Endothelial cell of umbilical vein (primary cell): ENCODE measurements around the gene DRD4.

Source experiments
- CTCF ChIP-seq, 2 donors: IDR thresholded peaks; 1 replicate in 1 of 2; 2 replicates in 1 of 2; pipeline ENCODE4 v1.5.1; 2011; ENCODE audit warnings: low read length in 2 of 2, mild to moderate bottlenecking in 2 of 2, moderate library complexity in 2 of 2, control low read depth in 1 of 2, inconsistent platforms in 1 of 2, low read depth in 1 of 2; ENCODE audit not compliant: insufficient read depth in 1 of 2; ENCODE audit errors: extremely low read depth in 1 of 2
- EZH2 ChIP-seq: IDR thresholded peaks from 2 replicates; pipeline ENCODE4 v1.6.1; 2012; ENCODE audit warnings: borderline replicate concordance, low read depth, mild to moderate bottlenecking, moderate library complexity, low read length, inconsistent platforms; ENCODE audit not compliant: severe bottlenecking
- FOS ChIP-seq: IDR thresholded peaks from 2 replicates; pipeline ENCODE4 v1.6.1; 2011; ENCODE audit warnings: mild to moderate bottlenecking, low read length, moderate library complexity, borderline replicate concordance; ENCODE audit not compliant: insufficient read depth
- MAX ChIP-seq: IDR thresholded peaks from 2 replicates; pipeline ENCODE4 v1.6.1; 2011; ENCODE audit not compliant: insufficient read depth, insufficient read length
- POLR2A ChIP-seq: IDR thresholded peaks from 2 replicates; pipeline ENCODE4 v1.6.1; 2012; ENCODE audit warnings: low read depth, mild to moderate bottlenecking, control low read depth, low read length
- POLR2AphosphoS5 ChIP-seq: IDR thresholded peaks from 2 replicates; pipeline ENCODE4 v1.6.1; 2012; ENCODE audit warnings: low read depth, mild to moderate bottlenecking, control low read depth, low read length, moderate library complexity; ENCODE audit not compliant: insufficient read depth

- no peak for TF ChIP-seq POLR2AphosphoS5
- no peak for TF ChIP-seq CTCF (IDR thresholded peaks at IDR 0.05; ENCODE audit: extremely low read depth in 1 of 2, insufficient read depth in 1 of 2, low read depth in 1 of 2, low read length in 2 of 2)
- no peak for TF ChIP-seq EZH2
- no peak for TF ChIP-seq POLR2A
- no peak for TF ChIP-seq FOS
- TF ChIP-seq MAX = no peak
These were observed 18.0 kb upstream of the DRD4 start for GRCh38 chr11:618856-619627.
